Lung microvascular endothelial cell (primary cell): ENCODE results near the gene OST4. TPM values are rescaled to one million over a fixed set of nuclear protein-coding genes. Genes with fewer than 3 reads are reported as not detected.
A peak's percentile ranks its signal among the peaks of the same experiment; 100 is the strongest.
"Not testable (repeated sequence)": the region's sequence is repeated elsewhere in the genome, so short reads cannot be mapped to it uniquely, and the experiment has no call there.

Experiments
- DNase-seq, 2 donors: peaks; one replicate each; pipeline versions ENCODE4 v3.0.0 to v3.0.0-alpha.2; 2010; ENCODE audit warnings: low read depth in 2 of 2
- total RNA-seq: library from RNA; depleted of rRNA; stranded (reverse); fragments of >200 nt; gene quantifications from 2 replicates; pipeline ENCODE4 v1.2.1, GENCODE V29; 2014

Gene OST4
- 477 and 564 TPM in 2 replicates for total RNA-seq

- peak; percentile 94 to 95 for DNase-seq
These were observed at the start of gene OST4 for GRCh38 chr2:27071277-27071989. OST4 (minus strand) TSS chr2:27071654.

GRCh38 chr2:27119330-27119670 lies 47.8 kb upstream of the OST4 start:
- not testable (repeated sequence) for DNase-seq

GRCh38 chr2:27118525-27119329 lies 47.3 kb upstream of the OST4 start, which contains the start of gene CGREF1:
CGREF1 (minus strand) TSS chr2:27119128; CDS start chr2:27104366, 14,762 bp downstream.
- DNase-seq: peak in 1 of 2 donors; percentile 42

- no peak for DNase-seq
These were observed 46.6 kb upstream of the OST4 start for GRCh38 chr2:27117995-27118524.

- DNase-seq: no peak
These were observed 44.1 kb upstream of the OST4 start for GRCh38 chr2:27115519-27115918.

- not testable (repeated sequence) for DNase-seq
These were observed 40.1 kb upstream of the OST4 start for GRCh38 chr2:27111392-27112078.

- not testable (repeated sequence) for DNase-seq
These were observed 39.3 kb upstream of the OST4 start for GRCh38 chr2:27110603-27111352.

GRCh38 chr2:27109083-27109482 lies 37.6 kb upstream of the OST4 start:
- no peak for DNase-seq

- peak in 1 of 2 donors; percentile 39 for DNase-seq
These were observed 36.8 kb upstream of the OST4 start for GRCh38 chr2:27108221-27108620.

GRCh38 chr2:27105981-27106380 lies 34.5 kb upstream of the OST4 start:
- no peak for DNase-seq

- no peak for DNase-seq
These were observed 30.9 kb upstream of the OST4 start for GRCh38 chr2:27102329-27102728.

- no peak for DNase-seq
These were observed 28.6 kb upstream of the OST4 start for GRCh38 chr2:27100036-27100435.

GRCh38 chr2:27099334-27099955 lies 28.0 kb upstream of the OST4 start:
- DNase-seq: no peak

- no peak for DNase-seq
These were observed 25.9 kb upstream of the OST4 start for GRCh38 chr2:27097341-27097740.

GRCh38 chr2:27096748-27097297 lies 25.4 kb upstream of the OST4 start:
- DNase-seq: no peak

GRCh38 chr2:27095745-27096651 lies 24.5 kb upstream of the OST4 start:
- peak; percentile 58 to 79 for DNase-seq

GRCh38 chr2:27095427-27095744 lies 23.9 kb upstream of the OST4 start:
- DNase-seq: no peak

- DNase-seq: no peak
These were observed 23.0 kb upstream of the OST4 start for GRCh38 chr2:27094353-27094984.
